Stimulated activated CD4-positive, alpha-beta T cell treated with anti-CD3 and anti-CD28 coated beads, Interleukin-4, amount 100 ng/mL, for 24 hours (primary cell): Measurements from ENCODE around the gene FER1L5.

Source experiments
- DNase-seq: peaks from one replicate; pipeline ENCODE4 v3.0.0-alpha.2; 2020

The FER1L5 gene

DNA sequence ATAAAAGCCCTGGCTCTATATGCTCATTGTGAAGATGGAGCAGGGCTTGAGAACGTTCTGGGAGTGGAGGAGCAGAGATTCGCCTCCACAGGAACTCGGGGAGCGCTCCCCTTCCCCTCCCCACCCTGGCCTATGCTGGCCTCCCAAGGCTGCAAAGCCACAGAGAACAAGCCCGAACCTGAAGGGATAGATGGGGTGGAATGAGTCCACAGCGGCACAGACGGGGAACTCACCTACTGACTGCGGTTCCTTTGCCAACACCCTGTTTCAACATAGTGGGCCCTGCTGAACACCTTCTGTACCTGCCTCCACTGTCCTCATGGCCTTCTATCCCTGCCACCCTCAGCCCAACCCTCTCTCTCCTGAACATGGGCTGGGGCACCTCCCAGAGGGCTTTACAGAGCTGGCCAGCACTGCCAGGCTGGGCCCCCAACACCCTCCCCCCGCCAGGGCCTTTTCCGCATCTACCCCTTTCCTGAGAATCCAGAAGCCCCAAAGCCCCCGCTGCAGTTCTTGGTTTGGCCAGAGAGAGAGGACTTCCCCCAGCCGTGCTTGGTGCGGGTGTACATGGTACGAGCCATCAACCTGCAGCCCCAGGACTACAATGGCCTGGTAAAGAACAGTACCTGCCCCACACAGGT is 55.8 kb downstream of the FER1L5 start:
- no peak for DNase-seq

DNA sequence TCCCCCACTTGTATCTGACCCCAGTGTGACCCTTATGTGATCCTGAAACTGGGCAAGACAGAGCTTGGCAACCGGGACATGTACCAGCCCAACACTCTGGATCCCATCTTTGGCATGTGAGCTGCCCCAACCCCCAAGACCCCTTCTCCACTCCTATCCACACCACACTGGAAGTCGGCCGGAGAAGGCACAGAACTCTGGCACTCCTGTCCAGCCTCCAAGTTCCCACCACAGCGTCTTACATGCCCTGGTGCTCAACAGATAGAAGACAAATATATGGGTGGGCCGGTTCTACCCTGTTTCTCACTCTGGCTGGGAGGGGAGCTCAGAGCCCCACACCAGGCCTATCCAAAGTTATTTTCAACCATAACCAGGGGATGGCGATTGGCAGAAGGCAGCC is 56.5 kb downstream of the FER1L5 start:
- no peak for DNase-seq

DNA sequence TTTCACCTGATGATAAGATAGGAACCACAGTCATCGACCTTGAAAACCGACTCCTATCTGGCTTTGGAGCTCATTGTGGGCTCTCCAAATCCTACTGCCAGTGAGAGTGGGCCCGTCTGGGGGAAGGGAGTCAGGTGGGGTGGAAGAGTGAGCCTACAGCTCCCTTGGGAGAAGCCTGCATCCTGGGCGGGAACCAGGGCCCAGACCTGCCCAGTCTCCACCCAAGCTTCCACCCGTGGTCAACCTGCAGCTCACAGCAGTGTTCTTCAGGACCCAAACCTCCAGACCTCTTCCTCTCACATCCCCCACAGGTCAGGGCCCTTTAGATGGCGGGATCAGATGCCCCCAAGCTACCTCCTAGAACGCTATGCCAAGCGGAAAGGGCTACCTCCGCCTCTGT is 57.1 kb downstream of the FER1L5 start:
- no peak for DNase-seq

GRCh38 chr2:96700086-96700485 is 57.5 kb downstream of the FER1L5 start:
- no peak for DNase-seq

DNA sequence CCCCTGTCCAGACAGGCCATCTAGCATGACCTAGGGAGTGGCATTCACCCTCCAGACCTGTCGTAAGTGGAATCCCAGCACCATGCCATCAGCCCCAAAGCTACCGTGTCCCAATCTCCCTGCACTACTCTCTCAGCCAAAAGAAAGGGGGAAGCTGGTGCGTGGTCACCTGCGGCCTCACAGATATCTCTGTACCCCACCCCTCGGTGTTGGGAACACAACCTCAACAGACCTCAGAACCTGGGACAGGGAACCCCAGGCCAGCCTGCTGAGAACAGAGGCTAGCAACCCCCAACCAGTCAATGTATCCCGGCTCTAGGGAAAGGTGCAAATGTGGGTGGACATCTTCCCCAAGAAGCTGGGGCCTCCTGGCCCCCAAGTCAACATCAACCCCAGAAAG is 59.1 kb downstream of the FER1L5 start:
- no peak for DNase-seq

- no peak for DNase-seq
Measured at GRCh38 chr2:96702098-96702785, 59.7 kb downstream of the FER1L5 start.

DNA sequence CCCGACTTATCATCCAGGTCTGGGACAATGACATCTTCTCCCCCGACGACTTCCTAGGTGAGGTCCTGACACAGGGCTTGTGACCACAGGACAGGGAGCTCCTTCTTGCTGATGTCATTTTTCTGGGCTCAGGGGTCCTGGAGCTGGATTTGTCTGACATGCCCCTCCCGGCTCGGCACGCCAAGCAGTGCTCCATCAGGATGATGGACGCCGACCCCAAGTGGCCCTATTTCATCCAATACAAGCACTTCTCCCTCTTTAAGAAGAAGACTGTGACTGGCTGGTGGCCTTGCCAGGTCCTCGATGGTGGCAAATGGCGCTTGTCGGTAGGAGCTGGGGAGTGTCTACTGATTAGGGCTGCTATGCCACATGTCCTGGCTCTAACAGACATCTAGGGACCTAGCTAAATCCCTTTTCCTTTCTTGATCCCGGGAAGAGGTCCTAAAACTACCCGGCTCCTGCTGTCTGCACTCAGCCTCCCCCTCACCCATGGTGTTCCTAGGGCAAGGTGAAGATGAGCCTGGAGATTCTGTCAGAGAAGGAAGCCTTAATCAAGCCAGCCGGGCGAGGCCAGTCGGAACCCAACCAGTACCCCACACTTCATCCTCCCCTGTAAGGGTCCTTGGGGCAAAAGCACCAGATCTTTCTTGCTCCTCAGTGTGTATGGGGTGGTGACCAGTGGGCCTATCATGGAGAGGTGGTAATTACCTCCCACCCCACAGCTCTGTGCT is 60.6 kb downstream of the FER1L5 start:
- DNase-seq, result no peak

DNA sequence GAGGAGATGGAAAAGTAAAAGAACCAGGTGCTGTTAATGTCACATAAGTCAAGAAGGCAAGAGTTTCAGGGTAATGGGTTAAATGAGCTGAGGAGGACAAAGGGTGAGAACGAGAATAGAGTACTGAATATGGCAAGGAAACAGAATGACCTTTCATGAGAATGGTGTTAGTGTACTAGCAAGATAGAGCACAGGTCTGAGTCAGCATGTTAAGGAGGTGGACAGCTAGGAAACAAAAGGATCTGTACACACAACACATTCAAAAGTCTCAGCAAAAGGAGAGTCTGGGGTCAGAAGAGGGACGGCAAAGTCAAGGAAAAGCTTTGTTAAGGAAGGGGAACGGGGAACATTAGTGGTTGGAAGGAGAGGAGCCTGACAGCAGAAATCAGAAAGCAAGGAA is 68.4 kb downstream of the FER1L5 start:
- no peak for DNase-seq

DNA sequence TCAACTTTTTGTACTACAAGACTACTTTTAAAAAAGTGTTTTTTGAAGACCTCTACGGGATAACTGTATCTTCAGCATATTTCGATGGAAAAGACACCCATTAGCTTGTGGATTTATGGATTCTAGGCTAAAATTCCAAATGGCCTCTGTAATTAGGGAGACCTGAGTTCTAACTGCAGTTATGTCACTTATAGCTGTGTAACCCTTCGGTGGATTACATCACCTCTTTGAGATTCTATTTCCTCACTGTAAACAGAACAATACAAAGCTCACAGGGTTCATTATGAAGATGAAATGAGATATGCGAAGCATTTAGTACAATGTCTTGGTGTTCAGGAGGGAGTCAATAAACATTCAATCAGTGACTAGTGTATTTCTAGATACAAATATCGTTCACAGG is 73.1 kb downstream of the FER1L5 start:
- no peak for DNase-seq

DNA sequence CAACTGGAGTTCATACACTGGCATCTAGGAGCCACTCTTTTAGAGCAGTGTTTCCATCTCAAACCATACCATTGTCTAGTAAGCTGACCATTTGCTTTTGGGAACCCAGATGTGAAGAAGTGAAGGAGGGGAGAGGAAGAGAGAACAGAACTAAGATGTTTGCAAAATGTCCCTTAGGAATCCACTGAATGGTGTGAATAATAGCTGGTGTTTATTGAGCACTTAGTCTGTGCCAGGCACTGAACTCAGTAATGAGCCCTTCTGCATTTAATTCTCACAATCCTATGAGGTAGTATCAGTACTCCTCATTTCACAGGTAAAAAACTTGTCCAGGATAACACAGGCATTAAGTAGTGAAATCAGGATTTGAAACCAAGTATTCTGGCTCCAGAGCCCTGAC is 73.8 kb downstream of the FER1L5 start:
- DNase-seq, result no peak

DNA sequence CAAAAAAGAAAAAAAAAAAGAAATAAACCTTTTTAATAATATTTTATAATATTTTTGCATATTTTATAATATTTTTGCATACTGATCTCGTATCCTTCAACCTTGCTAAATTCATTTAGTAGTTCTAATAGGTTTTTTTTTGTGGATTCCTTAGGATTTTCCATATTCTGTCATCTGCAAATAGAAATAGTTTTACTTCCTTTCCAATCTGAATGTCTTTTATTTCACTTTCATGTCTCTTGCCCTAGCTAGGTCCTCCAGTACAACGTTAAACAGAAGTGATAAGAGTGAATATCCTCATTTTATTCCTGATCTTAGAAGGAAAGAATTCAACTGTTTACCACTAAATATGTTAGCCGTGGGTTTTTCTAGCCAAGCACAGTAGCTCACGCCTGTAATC is 83.6 kb downstream of the FER1L5 start:
- no peak for DNase-seq

DNA sequence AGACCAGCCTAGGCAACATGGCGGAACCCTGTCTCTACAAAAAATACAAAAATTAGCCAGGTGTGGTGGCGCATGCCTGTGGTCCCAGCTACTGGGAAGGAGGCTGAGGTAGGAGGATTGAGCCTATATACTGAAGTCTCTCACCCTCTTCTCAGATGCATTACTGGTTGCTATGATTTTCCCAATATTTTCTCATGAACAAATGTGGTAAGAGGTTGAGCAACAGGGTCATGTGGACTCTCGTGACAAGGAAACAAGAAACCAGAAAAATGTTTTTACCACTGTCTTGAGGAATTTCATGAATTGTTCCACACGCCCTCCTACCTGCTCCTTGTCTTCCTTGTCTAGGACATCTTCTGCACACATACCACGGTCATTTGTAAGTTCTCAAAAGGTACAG is 84.9 kb downstream of the FER1L5 start:
- DNase-seq, result no peak

GRCh38 chr2:96729748-96730147 is 87.2 kb downstream of the FER1L5 start:
- no peak for DNase-seq

DNA sequence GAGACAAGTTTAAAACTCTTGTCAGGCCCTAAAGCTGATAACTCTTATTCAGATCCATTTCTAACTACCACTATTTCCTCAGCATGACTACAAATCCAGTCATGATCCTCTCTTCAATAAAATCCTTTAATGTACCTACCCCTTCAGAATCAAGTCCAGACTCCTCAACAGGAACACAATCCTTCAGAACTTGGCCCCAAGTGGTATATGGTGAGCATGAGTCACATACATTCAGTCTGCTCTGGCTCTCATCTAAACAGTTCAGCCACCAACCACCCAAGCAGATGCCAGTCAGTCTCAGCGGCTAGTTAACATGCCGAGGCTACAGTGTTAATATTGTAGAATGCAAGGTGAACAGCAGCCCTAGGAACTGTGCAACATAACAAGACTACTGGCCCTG is 87.6 kb downstream of the FER1L5 start:
- no peak for DNase-seq

GRCh38 chr2:96733931-96734330 is 91.4 kb downstream of the FER1L5 start:
- no peak for DNase-seq

- DNase-seq, result no peak
Measured at GRCh38 chr2:96734880-96735583, 92.5 kb downstream of the FER1L5 start.

GRCh38 chr2:96737251-96737650 is 94.7 kb downstream of the FER1L5 start:
- DNase-seq, result no peak

DNA sequence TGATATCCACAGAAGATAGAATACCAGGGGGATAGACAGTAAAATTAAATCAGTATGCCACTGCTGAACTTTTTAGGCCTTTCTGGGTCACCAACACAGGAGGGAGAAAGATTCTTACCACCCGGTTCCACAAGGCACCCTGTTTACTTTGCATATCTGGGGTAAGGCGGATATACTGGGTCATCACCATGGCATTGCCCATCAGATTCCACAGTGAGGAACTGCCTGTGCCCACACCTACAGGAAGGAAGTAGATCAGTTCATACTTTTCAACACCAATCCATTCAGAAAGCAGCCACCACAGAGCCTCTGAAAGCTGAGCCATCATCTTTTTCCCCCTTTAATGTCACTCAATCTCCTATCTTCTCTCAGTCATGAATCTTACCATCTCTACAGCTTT is 95.3 kb downstream of the FER1L5 start:
- DNase-seq, result no peak

GRCh38 chr2:96739076-96739632 is 96.6 kb downstream of the FER1L5 start:
- no peak for DNase-seq

DNA sequence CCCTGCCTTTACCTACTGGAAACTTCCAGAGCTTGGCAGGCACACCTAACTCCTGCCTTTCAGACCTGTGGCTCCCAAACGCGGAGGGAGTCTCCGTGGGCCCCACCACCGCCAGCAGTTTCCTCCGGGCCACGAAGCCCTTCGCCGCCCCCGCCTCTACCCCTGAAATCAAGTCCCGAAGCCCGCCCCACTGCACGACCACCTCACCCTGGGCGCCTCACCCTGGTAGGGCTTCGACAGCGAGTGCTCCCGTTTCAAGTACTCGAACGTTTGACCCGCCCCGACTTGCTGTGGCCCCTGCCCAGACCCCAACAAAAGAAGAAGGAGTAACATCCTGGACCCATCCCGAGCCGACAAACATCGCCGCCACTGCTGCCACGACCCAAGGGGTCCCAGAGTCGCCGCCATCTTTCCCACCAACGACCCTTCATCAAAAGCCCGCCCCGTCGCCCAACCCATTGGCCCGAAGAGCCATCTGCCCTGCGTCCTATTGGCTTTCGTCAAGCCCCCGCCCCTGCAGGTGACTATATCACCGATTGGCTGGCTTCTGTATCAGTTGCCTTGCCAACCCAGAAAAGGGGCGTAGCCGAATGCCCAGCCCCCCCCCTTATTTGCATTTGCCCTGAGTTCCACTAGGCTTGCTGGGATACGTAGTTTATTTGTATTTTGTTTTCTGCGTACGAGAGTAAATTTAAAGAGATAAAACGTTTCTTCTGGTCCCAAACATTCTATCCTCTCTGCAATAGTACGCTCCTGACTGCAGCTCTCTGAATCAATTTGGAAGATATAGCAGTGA is 97.3 kb downstream of the FER1L5 start, which contains the start of gene LMAN2L:
LMAN2L (minus strand) TSS at position 432 of the 796 bp plus-strand sequence; CDS start at position 408, 24 bp downstream.
- peak; percentile 97 for DNase-seq

DNA sequence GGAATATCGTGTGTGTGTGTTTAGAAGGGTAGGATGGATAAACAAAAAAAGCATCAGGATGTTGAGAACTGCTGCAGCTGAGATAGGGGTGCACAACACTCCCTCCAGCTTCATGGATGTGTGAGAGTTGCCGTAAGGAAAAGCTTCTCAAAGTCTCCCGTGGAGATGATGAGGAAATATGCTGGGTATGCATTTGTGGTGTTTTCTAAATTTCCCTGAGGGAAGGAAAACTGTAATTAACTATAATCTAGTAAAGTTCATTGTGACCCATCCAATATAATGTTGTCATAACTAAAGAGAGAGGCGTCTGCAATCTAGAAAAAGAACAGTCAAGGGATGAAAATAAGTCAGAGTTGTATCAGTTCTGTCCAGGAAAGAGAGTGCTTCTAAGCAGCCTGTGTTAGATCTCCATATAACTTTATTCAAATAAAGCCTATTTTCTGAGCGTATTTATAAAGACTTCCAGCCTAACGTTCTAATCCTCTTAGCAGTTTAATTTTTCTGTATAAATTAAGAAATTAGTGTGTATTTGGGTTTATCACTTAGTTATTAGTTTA is 104.6 kb downstream of the FER1L5 start:
- DNase-seq, result no peak

- DNase-seq, result no peak
Measured at GRCh38 chr2:96751800-96752199, 109.2 kb downstream of the FER1L5 start.
